Omental fat pad (tissue), 4 donors: ENCODE results near the gene TAC3. TPM values are rescaled to one million over a fixed set of nuclear protein-coding genes. Genes with fewer than 3 reads are reported as not detected.

ENCODE experiments used
- ATAC-seq: fragments of 150-250 bp; one replicate; pipeline ENCODE4 v1.9.1; 2016; ENCODE audit warnings: mild to moderate bottlenecking, moderate library complexity; ENCODE audit not compliant: low FRiP score
- DNase-seq: peaks from one replicate; pipeline ENCODE4 v3.0.0-alpha.2; 2019; ENCODE audit warnings: low spot score
- CTCF ChIP-seq, 3 donors: fragments of 450-650 bp; IDR thresholded peaks; one replicate each; pipeline ENCODE4 v1.5.1; 2016 to 2017; ENCODE audit warnings: antibody characterized with exemption in 3 of 3, mild to moderate bottlenecking in 3 of 3, moderate library complexity in 2 of 3
- total RNA-seq, 4 donors: library from RNA; depleted of rRNA; stranded (reverse); fragments of >200 nt; gene quantifications; one replicate each; pipeline ENCODE4 v1.1.0, GENCODE V29; 2016

Gene TAC3
- total RNA-seq, 4 donors from 2014 or later, result not detected

- TF ChIP-seq CTCF (IDR thresholded peaks at IDR 0.05), result no peak
- DNase-seq (no peak), ATAC-seq (no peak)
Measured at GRCh38 chr12:56995201-56995929, 21.0 kb downstream of the TAC3 start.

- no peak for ATAC-seq
- TF ChIP-seq CTCF (IDR thresholded peaks at IDR 0.05), result no peak
- DNase-seq, result no peak
Measured at GRCh38 chr12:56994231-56994746, 22.0 kb downstream of the TAC3 start.

GRCh38 chr12:56993346-56993745 is 23.0 kb downstream of the TAC3 start:
- ATAC-seq, result no peak
- no peak for TF ChIP-seq CTCF (IDR thresholded peaks at IDR 0.05)
- no peak for DNase-seq

GRCh38 chr12:56991319-56992246 is 24.7 kb downstream of the TAC3 start:
- ATAC-seq, result peak; percentile 55
- no peak for TF ChIP-seq CTCF (IDR thresholded peaks at IDR 0.05)
- DNase-seq, result no peak

- TF ChIP-seq CTCF (IDR thresholded peaks at IDR 0.05), result no peak
- ATAC-seq (no peak), DNase-seq (no peak)
Measured at GRCh38 chr12:56990648-56991318, 25.5 kb downstream of the TAC3 start.

GRCh38 chr12:56989861-56990610 is 26.3 kb downstream of the TAC3 start:
- DNase-seq (no peak), ATAC-seq (no peak)
- TF ChIP-seq CTCF (IDR thresholded peaks at IDR 0.05), result no peak
